NT2/D1 (cell line): ENCODE results near the gene CD68.

Experiments used
- DNase-seq: peaks from one replicate; pipeline ENCODE4 v3.0.0-alpha.2; 2011; ENCODE audit warnings: low read depth, low spot score
- H3K27me3 ChIP-seq: 2 replicates; pipeline ENCODE4 v1.6.0; 2011; ENCODE audit warnings: mild to moderate bottlenecking; ENCODE audit not compliant: insufficient read length, insufficient read depth
- H3K36me3 ChIP-seq: 2 replicates; pipeline ENCODE4 v1.6.1; 2011; ENCODE audit warnings: mild to moderate bottlenecking, low read length, mixed read lengths; ENCODE audit not compliant: insufficient read depth, insufficient read length
- H3K4me1 ChIP-seq: 2 replicates; pipeline ENCODE4 v1.5.1; 2011; ENCODE audit not compliant: insufficient read depth, insufficient read length
- H3K4me3 ChIP-seq: 2 replicates; pipeline ENCODE4 v1.5.1; 2011; ENCODE audit warnings: low read depth; ENCODE audit not compliant: insufficient read length
- H3K9ac ChIP-seq: 2 replicates; pipeline ENCODE4 v1.6.0; 2011; ENCODE audit warnings: low read depth; ENCODE audit not compliant: insufficient read length
- H3K9me3 ChIP-seq: 2 replicates; pipeline ENCODE4 v1.5.1; 2011; ENCODE audit warnings: mild to moderate bottlenecking, low read length; ENCODE audit not compliant: insufficient read depth
- SUZ12 ChIP-seq: IDR thresholded peaks from 2 replicates; pipeline ENCODE4 v1.6.1; 2011; ENCODE audit not compliant: insufficient read length, insufficient read depth; ENCODE audit errors: extremely low read depth
- YY1 ChIP-seq: IDR thresholded peaks from 2 replicates; pipeline ENCODE4 v1.6.1; 2011; ENCODE audit not compliant: insufficient read length, insufficient read depth
- ZNF274 ChIP-seq: IDR thresholded peaks from 2 replicates; pipeline ENCODE4 v1.6.1; 2011; ENCODE audit warnings: mild to moderate bottlenecking, low read depth, low read length

Gene CD68

DNA sequence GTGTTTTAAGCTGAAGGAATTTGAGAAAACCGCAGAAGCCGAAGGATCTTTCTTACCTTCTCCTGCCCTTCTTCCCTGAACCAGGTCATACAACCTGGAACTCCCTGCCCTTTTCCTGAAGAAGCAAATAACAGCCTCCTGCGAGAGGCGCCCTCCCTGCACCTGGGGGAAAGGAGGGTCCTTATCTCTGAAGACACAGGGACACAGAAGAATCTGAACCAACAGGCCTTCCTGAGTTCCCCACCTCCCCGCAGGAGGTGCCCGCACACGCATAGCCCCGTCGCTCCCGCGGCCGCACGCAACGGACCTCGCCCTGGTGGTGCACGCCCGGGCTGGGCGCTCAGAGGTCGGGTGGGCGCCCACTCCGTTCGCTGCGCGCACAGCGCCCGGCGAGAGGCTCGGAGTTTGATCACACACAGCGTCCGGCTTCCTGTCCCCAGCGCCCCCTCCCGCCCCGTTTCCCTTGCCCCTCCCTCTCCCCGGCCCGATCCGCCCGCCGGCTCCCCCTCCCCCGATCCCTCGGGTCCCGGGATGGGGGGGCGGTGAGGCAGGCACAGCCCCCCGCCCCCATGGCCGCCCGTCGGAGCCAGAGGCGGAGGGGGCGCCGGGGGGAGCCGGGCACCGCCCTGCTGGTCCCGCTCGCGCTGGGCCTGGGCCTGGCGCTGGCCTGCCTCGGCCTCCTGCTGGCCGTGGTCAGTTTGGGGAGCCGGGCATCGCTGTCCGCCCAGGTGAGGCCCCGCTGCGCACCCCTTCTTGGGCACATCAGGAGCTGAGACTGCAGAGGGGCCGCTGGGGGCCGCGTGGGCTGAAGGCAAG is 30.6 kb upstream of the CD68 start, which contains the start of gene TNFSF12:
Gene TNFSF12, plus strand, starts transcription at position 474 of the 816 bp plus-strand sequence. Its CDS starts 96 bp downstream, at position 570.
- Histone ChIP-seq H3K4me1 (no peaks in the 10 kb centered on the region), H3K36me3 (no peaks in the 10 kb centered on the region), H3K9me3 (no peaks in the 10 kb centered on the region), H3K27me3 (no peaks in the 10 kb centered on the region), H3K9ac (peak within 1 kb of the TSS; percentile 51), H3K4me3 (peak within 1 kb of the TSS; percentile 41)
- no peak for TF ChIP-seq YY1
- TF ChIP-seq SUZ12, result no peak
- no peak for TF ChIP-seq ZNF274
- DNase-seq, result no peak

DNA sequence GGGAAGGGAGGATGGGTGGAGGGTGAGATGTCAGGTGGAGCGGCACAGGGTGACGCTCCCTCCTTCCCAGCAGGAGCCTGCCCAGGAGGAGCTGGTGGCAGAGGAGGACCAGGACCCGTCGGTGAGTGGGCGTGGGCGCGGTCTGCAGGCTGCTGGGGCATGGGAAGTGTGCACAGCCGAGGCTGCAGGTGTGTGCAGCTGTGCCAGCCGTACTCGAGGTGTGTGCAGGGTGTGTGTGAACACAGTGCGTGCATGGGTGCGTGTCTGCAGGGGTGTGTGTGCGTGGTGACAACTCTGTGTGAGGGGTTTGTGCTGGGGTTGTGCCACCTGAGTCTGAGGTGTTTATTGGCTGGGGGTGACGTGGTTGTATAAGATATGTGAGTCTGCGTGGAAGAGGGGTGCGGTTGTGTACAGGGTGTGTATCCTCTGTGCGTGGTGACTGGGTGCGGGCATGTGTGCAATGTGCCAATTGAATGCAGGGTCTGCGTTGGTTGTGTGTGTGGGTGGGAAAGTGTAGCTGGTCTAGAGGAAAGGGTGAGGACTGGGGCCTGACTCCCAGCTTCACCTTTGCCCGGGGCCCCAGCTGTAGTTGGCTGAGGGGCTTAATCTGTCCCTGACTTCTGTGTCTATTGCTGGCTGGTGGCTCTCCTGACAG is 29.9 kb upstream of the CD68 start:
- H3K9ac ChIP-seq, result no peak overlapping the region
- H3K4me1 ChIP-seq, result no peaks in the 10 kb centered on the region
- no peaks in the 10 kb centered on the region for H3K9me3 ChIP-seq
- no peaks in the 10 kb centered on the region for H3K27me3 ChIP-seq
- H3K36me3 ChIP-seq, result no peaks in the 10 kb centered on the region
- H3K4me3 ChIP-seq, result no peak overlapping the region
- DNase-seq, result no peak
- TF ChIP-seq SUZ12 (no peak), YY1 (no peak), ZNF274 (no peak)

DNA sequence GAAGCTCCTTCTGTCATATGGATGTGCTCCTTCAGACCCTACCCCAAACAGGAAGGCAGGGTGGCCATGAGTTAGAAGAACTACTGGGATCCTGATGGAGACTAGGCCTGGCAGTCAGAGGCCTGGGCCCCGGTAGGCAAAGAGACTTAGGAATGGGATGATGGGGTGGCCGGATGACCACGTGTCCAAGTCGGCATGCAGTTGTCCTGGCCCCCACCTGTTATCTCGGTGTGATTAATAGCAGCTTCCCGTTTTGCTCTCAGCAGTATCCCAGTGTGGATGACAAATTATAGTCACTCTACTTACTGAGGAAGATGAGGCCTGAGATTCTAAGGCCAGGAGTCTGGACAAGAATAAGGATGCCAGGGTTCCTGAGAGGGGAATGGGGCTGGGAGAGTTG is 29.1 kb upstream of the CD68 start:
- Histone ChIP-seq H3K27me3 (no peaks in the 10 kb centered on the region), H3K4me3 (no peak overlapping the region), H3K4me1 (no peaks in the 10 kb centered on the region), H3K9me3 (no peaks in the 10 kb centered on the region), H3K9ac (no peak overlapping the region), H3K36me3 (no peaks in the 10 kb centered on the region)
- TF ChIP-seq ZNF274 (no peak), SUZ12 (no peak)
- no peak for DNase-seq

DNA sequence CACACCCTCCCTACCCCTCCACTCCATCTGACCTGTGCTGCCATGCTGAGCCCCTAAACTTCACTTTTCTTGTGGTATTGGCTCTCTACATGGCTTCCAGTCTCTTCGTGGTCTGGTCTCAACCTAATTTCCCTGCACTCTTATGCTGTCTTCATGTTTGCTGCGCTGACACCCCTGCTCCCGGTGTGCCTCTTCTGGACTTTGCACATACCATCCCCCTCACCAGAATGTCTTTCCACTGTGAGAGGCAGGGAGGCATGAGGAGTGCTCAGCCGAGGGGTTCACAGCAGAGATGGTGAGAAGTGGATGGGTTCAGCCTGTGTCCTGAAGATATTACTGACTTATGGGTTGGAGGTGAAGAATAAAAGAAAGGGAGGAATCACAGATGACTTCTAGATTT is 28.0 kb upstream of the CD68 start:
- H3K36me3 ChIP-seq, result no peaks in the 10 kb centered on the region
- H3K9me3 ChIP-seq, result no peaks in the 10 kb centered on the region
- no peak for DNase-seq
- no peaks in the 10 kb centered on the region for H3K4me1 ChIP-seq
- no peak overlapping the region for H3K9ac ChIP-seq
- TF ChIP-seq ZNF274 (no peak), SUZ12 (no peak), YY1 (no peak)
- no peaks in the 10 kb centered on the region for H3K27me3 ChIP-seq
- no peak overlapping the region for H3K4me3 ChIP-seq

DNA sequence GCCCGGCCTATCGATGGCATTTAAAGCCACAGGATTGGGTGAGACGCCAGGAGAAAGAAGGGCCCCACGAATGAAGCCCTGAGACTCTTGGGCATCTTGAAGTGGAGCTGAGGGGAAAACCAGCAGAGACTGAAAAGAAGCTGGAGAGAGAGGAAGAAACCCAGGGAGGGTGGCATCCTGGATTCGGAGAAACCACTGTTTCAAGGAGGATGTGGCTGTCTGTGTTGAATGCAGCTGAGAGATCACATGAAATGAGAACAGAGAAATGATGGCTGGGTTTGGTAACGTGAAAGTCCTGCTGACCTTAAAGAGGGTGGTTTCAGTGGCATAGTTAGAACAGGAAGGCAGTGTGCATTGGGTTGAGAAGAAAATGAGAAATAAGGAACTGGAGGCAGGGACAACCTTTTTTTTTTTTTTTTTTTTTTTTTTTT is 26.8 kb upstream of the CD68 start:
- H3K4me1 ChIP-seq, result peaks cover 5% of the 10 kb centered on the region
- TF ChIP-seq YY1 (no peak), SUZ12 (no peak), ZNF274 (no peak)
- DNase-seq, result no peak
- no peaks in the 10 kb centered on the region for H3K36me3 ChIP-seq
- H3K9me3 ChIP-seq, result no peaks in the 10 kb centered on the region
- H3K9ac ChIP-seq, result no peak overlapping the region
- no peaks in the 10 kb centered on the region for H3K27me3 ChIP-seq
- no peak overlapping the region for H3K4me3 ChIP-seq

DNA sequence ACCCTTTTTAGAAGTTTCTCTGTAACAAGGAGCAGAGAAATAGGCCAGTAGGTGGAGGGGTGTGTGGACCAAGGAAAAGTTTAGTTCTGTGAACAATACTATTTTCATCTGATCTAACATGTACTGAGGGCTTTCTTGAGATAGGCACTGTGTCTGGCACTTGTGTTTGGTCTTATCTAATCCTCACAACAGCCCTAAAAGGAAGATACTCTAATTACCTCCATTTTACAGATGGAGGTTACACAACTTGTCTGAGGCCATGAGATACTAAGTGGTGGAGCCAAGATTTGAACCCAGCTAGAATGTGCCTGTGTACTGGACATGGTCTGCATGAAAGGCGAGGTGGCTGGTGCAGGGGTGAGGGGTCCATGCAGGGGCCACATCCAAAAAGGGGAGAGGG is 26.1 kb upstream of the CD68 start:
- Histone ChIP-seq H3K4me1 (peaks cover 10% of the 10 kb centered on the region), H3K4me3 (no peak overlapping the region), H3K36me3 (no peaks in the 10 kb centered on the region), H3K9me3 (no peaks in the 10 kb centered on the region), H3K9ac (no peak overlapping the region), H3K27me3 (no peaks in the 10 kb centered on the region)
- no peak for DNase-seq
- TF ChIP-seq ZNF274 (no peak), SUZ12 (no peak), YY1 (no peak)

DNA sequence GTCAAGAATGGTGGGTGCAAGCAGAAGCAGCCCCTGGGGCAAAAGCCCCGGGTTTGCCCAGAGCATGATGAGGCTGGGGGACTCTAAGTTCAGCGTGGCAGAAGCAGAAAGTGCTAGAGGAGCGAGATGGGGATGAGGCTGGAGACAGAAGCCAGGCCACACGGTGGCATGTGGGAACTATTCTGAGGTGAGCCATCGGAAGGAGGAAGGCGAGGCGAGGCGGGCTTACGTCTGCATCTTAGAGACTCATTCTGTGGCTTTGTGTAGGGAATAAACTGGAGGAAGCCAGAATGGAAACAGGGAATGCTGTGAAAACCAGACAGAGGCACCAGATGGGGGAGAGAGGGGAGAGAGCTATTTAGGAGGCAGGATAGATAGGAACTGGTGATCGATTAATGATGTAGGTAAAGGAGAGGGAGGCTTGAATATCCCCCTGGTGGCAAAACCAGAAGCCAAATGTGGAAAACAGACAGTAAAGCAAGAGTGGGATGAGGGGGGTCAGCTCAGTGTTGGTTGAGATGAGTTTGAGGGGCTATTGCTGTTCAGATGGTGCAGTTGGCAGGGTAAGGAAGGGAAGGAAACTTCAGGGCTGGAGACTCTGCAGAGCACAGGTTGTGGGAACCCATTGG is 24.0 kb upstream of the CD68 start:
- no peaks in the 10 kb centered on the region for H3K9me3 ChIP-seq
- peaks cover 26% of the 10 kb centered on the region for H3K4me1 ChIP-seq
- no peak overlapping the region for H3K9ac ChIP-seq
- H3K36me3 ChIP-seq, result no peaks in the 10 kb centered on the region
- H3K27me3 ChIP-seq, result no peaks in the 10 kb centered on the region
- DNase-seq, result no peak
- TF ChIP-seq YY1 (no peak), ZNF274 (no peak), SUZ12 (no peak)
- no peak overlapping the region for H3K4me3 ChIP-seq
